GM12875 (cell line): Measurements from ENCODE around the gene RAB17.

Experiments used
- H3K4me3 ChIP-seq: one replicate; pipeline ENCODE4 v1.5.1; 2011; ENCODE audit warnings: low read depth, low read length, control low read depth
- CTCF ChIP-seq: IDR thresholded peaks from 2 replicates; pipeline ENCODE4 v1.5.1; 2011; ENCODE audit warnings: low read depth, mild to moderate bottlenecking, control low read depth, inconsistent platforms, low read length, moderate library complexity, borderline replicate concordance; ENCODE audit not compliant: insufficient read depth

The RAB17 gene

GRCh38 chr2:237628247-237629187 is 38.0 kb upstream of the RAB17 start:
- no peak for TF ChIP-seq CTCF

GRCh38 chr2:237627441-237628246 is 37.1 kb upstream of the RAB17 start, which contains the start of gene LRRFIP1:
Gene LRRFIP1, plus strand, starts transcription at chr2:237627587. Its CDS starts 58 bp downstream, at chr2:237627645.
- no peak within 1 kb of the TSS for H3K4me3 ChIP-seq
- TF ChIP-seq CTCF, result 0 out of 2 replicates have a peak, but pooled peaks have one; percentile 6

More at GRCh38 chr2:237628247-237629187, 38.0 kb upstream of the RAB17 start:
- H3K4me3 ChIP-seq, result no peak overlapping the region

- H3K4me3 ChIP-seq, result no peak overlapping the region
- no peak for TF ChIP-seq CTCF
Observed at GRCh38 chr2:237626813-237627440, 36.4 kb upstream of the RAB17 start.

GRCh38 chr2:237625777-237626176 is 35.2 kb upstream of the RAB17 start:
- TF ChIP-seq CTCF, result no peak
- H3K4me3 ChIP-seq, result no peak overlapping the region

GRCh38 chr2:237625216-237625705 is 34.7 kb upstream of the RAB17 start:
- H3K4me3 ChIP-seq, result no peak overlapping the region
- no peak for TF ChIP-seq CTCF

- H3K4me3 ChIP-seq, result no peak overlapping the region
- peak; percentile 45 for TF ChIP-seq CTCF
Observed at GRCh38 chr2:237624565-237624964, 34.0 kb upstream of the RAB17 start.
